Neural cell (in vitro differentiated cells): ENCODE data around the gene EXPH5. TPM values are rescaled to one million over a fixed set of nuclear protein-coding genes. Genes with fewer than 3 reads are reported as not detected.

Source experiments
- H2AFZ ChIP-seq: fragments of 200-600, 300-800 bp; sonication (generic), shearing (Covaris generic); 2 replicates; pipeline ENCODE4 v1.6.0; 2014; ENCODE audit warnings: low read depth, mild to moderate bottlenecking, antibody characterized with exemption, low read length, moderate library complexity
- H3F3A ChIP-seq: fragments of 200-600 bp; shearing (Covaris generic); 2 replicates; pipeline ENCODE4 v1.6.1; 2016; ENCODE audit warnings: mild to moderate bottlenecking, moderate library complexity, mixed read lengths, antibody characterized with exemption, low read length; ENCODE audit not compliant: insufficient read depth, poor library complexity, severe bottlenecking
- H3K27ac ChIP-seq: fragments of 200-600, 300-800 bp; sonication (generic), shearing (Covaris generic); 2 replicates; pipeline ENCODE4 v1.5.1; 2014; ENCODE audit warnings: mild to moderate bottlenecking, low read length, moderate library complexity
- H3K27me3 ChIP-seq: fragments of 300-800, 200-600 bp; sonication (generic), shearing (Covaris generic); 2 replicates; pipeline ENCODE4 v1.6.0; 2014; ENCODE audit warnings: mild to moderate bottlenecking, low read depth, low read length, moderate library complexity; ENCODE audit not compliant: insufficient read depth
- H3K36me3 ChIP-seq: fragments of 300-800, 200-600 bp; sonication (generic), shearing (Covaris generic); 2 replicates; pipeline ENCODE4 v1.5.1; 2014; ENCODE audit warnings: mild to moderate bottlenecking, antibody characterized with exemption, low read length, moderate library complexity; ENCODE audit not compliant: insufficient read depth
- H3K4me2 ChIP-seq: fragments of 300-800, 200-600 bp; sonication (generic), shearing (Covaris generic); 2 replicates; pipeline ENCODE4 v1.6.0; 2014; ENCODE audit warnings: mild to moderate bottlenecking, low read length
- H3K4me3 ChIP-seq: fragments of 300-800, 200-600 bp; sonication (generic), shearing (Covaris generic); 2 replicates; pipeline ENCODE4 v1.5.1; 2014; ENCODE audit warnings: mild to moderate bottlenecking, low read length, moderate library complexity
- H3K79me2 ChIP-seq: fragments of 200-600 bp; shearing (Covaris generic); replicated peaks from 2 replicates; pipeline ENCODE4 v1.6.0; 2014; ENCODE audit warnings: mild to moderate bottlenecking, low read length, moderate library complexity; ENCODE audit not compliant: insufficient read depth
- H3K9ac ChIP-seq: fragments of 300-800, 200-600 bp; sonication (generic), shearing (Covaris generic); 2 replicates; pipeline ENCODE4 v1.6.1; 2016; ENCODE audit warnings: mild to moderate bottlenecking, low read length, mixed read lengths
- H3K9me2 ChIP-seq: fragments of 200-600 bp; shearing (Covaris generic); 2 replicates; pipeline ENCODE4 v1.6.1; 2016; ENCODE audit warnings: mild to moderate bottlenecking, low read length, mixed read lengths; ENCODE audit not compliant: insufficient read depth
- H3K9me3 ChIP-seq: fragments of 200-600, 300-800 bp; sonication (generic), shearing (Covaris generic); 2 replicates; pipeline ENCODE4 v1.6.1; 2016; ENCODE audit warnings: mild to moderate bottlenecking, mixed run types, low read length, moderate library complexity, mixed read lengths
- H4K20me1 ChIP-seq: fragments of 200-600 bp; shearing (Covaris generic); 2 replicates; pipeline ENCODE4 v1.6.1; 2016; ENCODE audit warnings: mild to moderate bottlenecking, mixed run types; ENCODE audit not compliant: insufficient read depth
- CTCF ChIP-seq: fragments of 450-650 bp; IDR thresholded peaks from 2 replicates; pipeline ENCODE4 v1.5.1; 2014; ENCODE audit warnings: antibody characterized with exemption, mild to moderate bottlenecking, moderate library complexity; ENCODE audit not compliant: poor library complexity, severe bottlenecking
- EP300 ChIP-seq: fragments of 450-650 bp; conservative IDR thresholded peaks from 2 replicates; pipeline ENCODE4 v1.6.1; 2014; ENCODE audit warnings: antibody characterized with exemption, mild to moderate bottlenecking, moderate library complexity; ENCODE audit not compliant: poor library complexity, severe bottlenecking
- EZH2 ChIP-seq: fragments of 200-600, 300-800 bp; shearing (Covaris generic), sonication (generic); IDR thresholded peaks from 2 replicates; pipeline ENCODE4 v1.6.1; 2014; ENCODE audit warnings: antibody characterized with exemption, low read length, borderline replicate concordance, mild to moderate bottlenecking; ENCODE audit not compliant: insufficient read depth, poor library complexity, severe bottlenecking
- MXI1 ChIP-seq: fragments of 450-650 bp; conservative IDR thresholded peaks from 2 replicates; pipeline ENCODE4 v1.6.1; 2014; ENCODE audit warnings: antibody characterized with exemption, mild to moderate bottlenecking; ENCODE audit not compliant: poor library complexity, severe bottlenecking
- POLR2AphosphoS5 ChIP-seq: IDR thresholded peaks from 2 replicates; pipeline ENCODE4 v1.6.1; 2012
- RAD21 ChIP-seq: fragments of 450-650 bp; conservative IDR thresholded peaks from 2 replicates; pipeline ENCODE4 v1.6.1; 2014; ENCODE audit warnings: antibody characterized with exemption, mild to moderate bottlenecking, moderate library complexity
- REST ChIP-seq: IDR thresholded peaks from 2 replicates; pipeline ENCODE4 v1.6.1; 2012; ENCODE audit warnings: borderline replicate concordance
- SMC3 ChIP-seq: fragments of 450-650 bp; conservative IDR thresholded peaks from 2 replicates; pipeline ENCODE4 v1.6.1; 2014; ENCODE audit warnings: antibody characterized with exemption, mild to moderate bottlenecking, moderate library complexity; ENCODE audit not compliant: poor library complexity
- TAF1 ChIP-seq: IDR thresholded peaks from 2 replicates; pipeline ENCODE4 v1.6.1; 2012; ENCODE audit warnings: low read depth
- polyA plus RNA-seq: library from polyadenylated mRNA; depleted of rRNA; stranded (reverse); fragments of >200 nt; gene quantifications from 2 replicates; pipeline ENCODE4 v1.2.3, GENCODE V29; 2014

Gene EXPH5
- polyA plus RNA-seq, 1 donor from 2014 or later = not detected

GRCh38 chr11:108527382-108527781 lies 66.2 kb downstream of the EXPH5 start:
- Histone ChIP-seq H2AFZ (no peak overlapping the region), H3K79me2 (no peaks in the 10 kb centered on the region), H4K20me1 (no peaks in the 10 kb centered on the region), H3K27me3 (no peaks in the 10 kb centered on the region), H3K4me2 (no peak overlapping the region), H3K36me3 (no peaks in the 10 kb centered on the region), H3K9ac (no peak overlapping the region), H3K9me3 (no peaks in the 10 kb centered on the region), H3K4me3 (no peak overlapping the region), H3K27ac (no peak overlapping the region), H3K9me2 (no peaks in the 10 kb centered on the region), H3F3A (no peaks in the 10 kb centered on the region)
- TF ChIP-seq CTCF (no peak), EP300 (no peak), TAF1 (no peak), EZH2 (no peak), SMC3 (no peak), MXI1 (no peak), RAD21 (no peak), POLR2AphosphoS5 (no peak), REST (no peak)

- Histone ChIP-seq H3K79me2 (no peaks in the 10 kb centered on the region), H3F3A (no peaks in the 10 kb centered on the region), H4K20me1 (no peaks in the 10 kb centered on the region)
These were observed 68.4 kb downstream of the EXPH5 start for GRCh38 chr11:108525161-108525560.

More at GRCh38 chr11:108525161-108525560, 68.4 kb downstream of the EXPH5 start:
- H2AFZ ChIP-seq = no peak overlapping the region
- no peak overlapping the region for H3K4me3 ChIP-seq
- no peak overlapping the region for H3K4me2 ChIP-seq
- no peak for TF ChIP-seq POLR2AphosphoS5
- TF ChIP-seq REST = no peak
- TF ChIP-seq SMC3 = no peak
- no peak for TF ChIP-seq TAF1
- no peak for TF ChIP-seq CTCF
- TF ChIP-seq EZH2 = no peak
- TF ChIP-seq EP300 = no peak
- H3K27me3 ChIP-seq = no peaks in the 10 kb centered on the region
- no peak overlapping the region for H3K27ac ChIP-seq
- no peaks in the 10 kb centered on the region for H3K9me3 ChIP-seq
- no peaks in the 10 kb centered on the region for H3K9me2 ChIP-seq
- H3K36me3 ChIP-seq = no peaks in the 10 kb centered on the region
- no peak overlapping the region for H3K9ac ChIP-seq
